Heart left ventricle (tissue), 13 donors: ENCODE measurements around the gene AHDC1.

ENCODE experiments used
- CTCF ChIP-seq, 12 donors: fragments of 200-600 bp; sonication (generic) in 4 of 12; IDR thresholded peaks; one replicate each; pipeline versions ENCODE4 v1.5.0 to v1.8.0; 2018 to 2022; ENCODE audit warnings: antibody characterized with exemption in 12 of 12, mild to moderate bottlenecking in 5 of 12
- POLR2A ChIP-seq, 2 donors: fragments of 450-650 bp; IDR thresholded peaks; one replicate each; pipeline ENCODE4 v1.6.1; 2017; ENCODE audit warnings: antibody characterized with exemption in 2 of 2, mild to moderate bottlenecking in 2 of 2, moderate library complexity in 2 of 2
- donor health status: ischemic (EF 13 %, LVEDD 7.1; RV severe dilation, severe dysfunction).
- donor health status: DM: no; HTN: yes; CAD: no.
- donor health status: DM: no; HTN: no; CAD: no.
- donor health status: ischemic (EF 25% LVEDD 6.9; RV normal size, moderate dysfunction).
- donor health status: ischemic (EF 25% LVEDD 5.7; RV mildly dilated, moderate dysfunction).
- donor health status: ischemic (EF 35%, LVEDD 5.7; RV mildly dilated, moderate dysfunction).
- donor health status: nonischemic (EF 11% LVEDD 7.7; RV severe dilation, severe dysfunction).
- donor health status: DM: yes; HTN: yes; CAD: no.
- donor health status: PGD.
- donor health status: ischemic (EF 29% LVEDD 5.4; RV normal size, mild dysfunction).
- donor health status: nonischemic (EF 23%, LVEDD 6.1; RV moderate dilation, normal function).

- no peak for TF ChIP-seq POLR2A (IDR thresholded peaks at IDR 0.05)
- TF ChIP-seq CTCF (IDR thresholded peaks at IDR 0.05): no peak
Observed at GRCh38 chr1:27521336-27521831, 82.6 kb downstream of the AHDC1 start.
